Mammary epithelial cell (primary cell): ENCODE results near the gene RHBDL1.
A peak's percentile ranks its signal among the peaks of the same experiment; 100 is the strongest.

Experiments
- CTCF ChIP-seq, 2 donors: IDR thresholded peaks in 1 of 2; conservative IDR thresholded peaks in 1 of 2; 2 replicates each; pipeline ENCODE4 v1.5.1; 2011 to 2012; ENCODE audit warnings: inconsistent platforms in 2 of 2, low read length in 2 of 2, mild to moderate bottlenecking in 2 of 2, control low read depth in 1 of 2, low read depth in 1 of 2; ENCODE audit not compliant: insufficient read depth in 1 of 2; ENCODE audit errors: extremely low read depth in 1 of 2
- EZH2 ChIP-seq: IDR thresholded peaks from 2 replicates; pipeline ENCODE4 v1.6.1; 2012; ENCODE audit warnings: low read length, inconsistent platforms, borderline replicate concordance

GRCh38 chr16:648071-648780, 27.2 kb upstream of the RHBDL1 start:
- peak; percentile 42 to 71 for TF ChIP-seq CTCF (conservative IDR thresholded peaks at IDR 0.05 in 1 of 2, IDR thresholded peaks at IDR 0.05 in 1 of 2; ENCODE audit: extremely low read depth in 1 of 2, insufficient read depth in 1 of 2, low read depth in 1 of 2, low read length in 2 of 2)
- TF ChIP-seq EZH2: no peak
